ENCODE results near the gene TRAF3. TPM values are rescaled to one million over a fixed set of nuclear protein-coding genes. Genes with fewer than 3 reads are reported as not detected.

Gene TRAF3
- total RNA-seq, 1 donor from 2014 or later = 16.7 TPM

GRCh38 chr14:102789349-102789748 lies 12.1 kb downstream of the TRAF3 start:
- H3K27ac Mint-ChIP-seq (ENCODE audit: unreplicated experiment) = no peak overlapping the region
- H3K36me3 Mint-ChIP-seq (ENCODE audit: unreplicated experiment) = peaks cover 5% of the 10 kb centered on the region
- TF ChIP-seq CTCF (IDR thresholded peaks at IDR 0.05; ENCODE audit: partially characterized antibody, unreplicated experiment) = no peak
- peaks cover 1% of the 10 kb centered on the region for H3K9me3 Mint-ChIP-seq (ENCODE audit: unreplicated experiment)
- no peak for DNase-seq
- peaks cover 11% of the 10 kb centered on the region for H3K4me1 Mint-ChIP-seq (ENCODE audit: low read depth, unreplicated experiment)
- H3K4me3 Mint-ChIP-seq (ENCODE audit: unreplicated experiment) = no peak overlapping the region
- H3K27me3 Mint-ChIP-seq (ENCODE audit: unreplicated experiment) = no peaks in the 10 kb centered on the region

DNA sequence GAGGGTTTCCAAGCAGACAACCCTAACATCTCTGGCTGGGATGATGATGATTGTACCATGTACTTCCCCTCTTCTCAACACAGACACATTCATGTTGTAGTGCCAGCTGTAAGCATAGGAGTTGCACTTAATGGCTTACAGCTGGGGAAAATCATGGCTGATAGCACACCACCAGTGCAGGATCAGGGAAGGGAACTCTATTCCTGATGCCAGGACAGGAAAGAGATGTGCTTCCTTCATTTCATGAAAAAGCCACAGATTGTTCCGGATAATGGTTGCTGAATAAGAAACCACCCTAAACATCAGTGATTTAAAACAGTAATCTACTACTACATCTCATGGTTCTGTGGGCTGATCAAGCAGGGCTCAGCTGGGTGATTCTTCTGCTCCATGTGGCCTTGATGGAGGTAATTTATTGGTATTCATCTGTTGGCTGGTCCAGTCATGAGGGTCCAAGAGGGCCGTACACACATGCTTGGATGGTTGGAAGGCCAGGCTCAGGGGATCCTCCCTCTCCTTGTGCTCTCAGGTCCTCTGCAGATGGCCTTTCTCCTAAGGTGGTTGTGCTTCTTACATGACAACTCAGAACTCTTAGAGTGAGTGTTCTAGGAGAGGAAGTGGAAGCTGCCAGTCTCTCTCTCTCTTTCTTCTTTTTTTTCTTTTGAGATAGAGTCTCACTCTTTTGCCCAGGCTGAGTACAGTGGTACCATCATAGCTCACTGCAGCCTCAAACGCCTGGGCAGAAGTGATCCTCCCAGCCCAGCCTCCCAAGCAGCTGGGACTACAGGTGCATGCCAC lies 16.5 kb downstream of the TRAF3 start:
- Mint-ChIP-seq H3K36me3 (ENCODE audit: unreplicated experiment) (peaks cover 5% of the 10 kb centered on the region), H3K27me3 (ENCODE audit: unreplicated experiment) (peaks cover 4% of the 10 kb centered on the region), H3K9me3 (ENCODE audit: unreplicated experiment) (no peaks in the 10 kb centered on the region), H3K27ac (ENCODE audit: unreplicated experiment) (no peak overlapping the region), H3K4me3 (ENCODE audit: unreplicated experiment) (no peak overlapping the region), H3K4me1 (ENCODE audit: low read depth, unreplicated experiment) (peaks cover 6% of the 10 kb centered on the region)
- DNase-seq = no peak
- no peak for TF ChIP-seq CTCF (IDR thresholded peaks at IDR 0.05; ENCODE audit: partially characterized antibody, unreplicated experiment)

DNA sequence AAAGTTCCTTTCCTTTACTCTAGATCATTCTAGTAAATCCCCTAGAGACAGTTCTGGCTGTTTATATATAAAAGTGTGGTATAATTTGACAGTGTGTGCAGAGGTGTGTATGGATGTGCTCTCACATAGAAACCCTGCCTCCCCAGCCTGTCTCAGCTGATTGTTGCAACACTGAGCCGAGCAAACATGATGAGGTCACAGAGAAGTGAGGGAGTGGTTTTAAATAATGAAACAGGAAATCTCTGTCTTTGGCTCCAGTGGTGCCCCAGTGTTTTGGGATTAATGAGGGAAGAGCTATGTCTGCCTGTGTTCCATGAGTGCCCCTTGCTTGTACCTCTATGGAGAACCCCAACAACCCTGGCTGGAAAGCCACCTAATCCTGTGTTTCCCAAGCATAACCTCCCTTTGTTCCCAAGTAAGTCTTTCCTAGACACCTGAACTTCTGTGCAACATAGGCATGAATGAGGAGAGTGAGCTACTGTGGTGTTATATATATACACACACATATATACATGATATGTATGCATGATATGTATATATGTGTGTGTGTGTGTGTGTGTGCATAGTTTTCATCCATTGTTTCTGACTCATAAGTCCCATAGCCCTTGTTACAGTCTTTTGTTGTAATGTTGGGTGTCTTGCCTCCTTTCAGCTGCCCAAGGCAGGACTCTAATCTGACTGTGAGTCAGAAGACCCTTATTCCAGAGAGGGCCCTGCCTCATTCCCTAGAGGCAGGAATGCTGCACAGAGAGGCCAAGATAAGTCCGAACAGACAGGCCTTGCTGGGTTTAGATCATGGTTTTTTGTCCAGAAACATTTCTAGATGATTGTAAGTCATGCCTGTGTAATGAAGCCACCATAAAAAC lies 18.0 kb downstream of the TRAF3 start:
- DNase-seq = no peak
- H3K4me3 Mint-ChIP-seq (ENCODE audit: unreplicated experiment) = no peak overlapping the region
- peak overlapping the region; percentile 62 for H3K27ac Mint-ChIP-seq (ENCODE audit: unreplicated experiment)
- no peak for TF ChIP-seq CTCF (IDR thresholded peaks at IDR 0.05; ENCODE audit: partially characterized antibody, unreplicated experiment)
- peaks cover 4% of the 10 kb centered on the region for H3K27me3 Mint-ChIP-seq (ENCODE audit: unreplicated experiment)
- H3K36me3 Mint-ChIP-seq (ENCODE audit: unreplicated experiment) = peaks cover 5% of the 10 kb centered on the region
- no peaks in the 10 kb centered on the region for H3K9me3 Mint-ChIP-seq (ENCODE audit: unreplicated experiment)
- peaks cover 4% of the 10 kb centered on the region for H3K4me1 Mint-ChIP-seq (ENCODE audit: low read depth, unreplicated experiment)

DNA sequence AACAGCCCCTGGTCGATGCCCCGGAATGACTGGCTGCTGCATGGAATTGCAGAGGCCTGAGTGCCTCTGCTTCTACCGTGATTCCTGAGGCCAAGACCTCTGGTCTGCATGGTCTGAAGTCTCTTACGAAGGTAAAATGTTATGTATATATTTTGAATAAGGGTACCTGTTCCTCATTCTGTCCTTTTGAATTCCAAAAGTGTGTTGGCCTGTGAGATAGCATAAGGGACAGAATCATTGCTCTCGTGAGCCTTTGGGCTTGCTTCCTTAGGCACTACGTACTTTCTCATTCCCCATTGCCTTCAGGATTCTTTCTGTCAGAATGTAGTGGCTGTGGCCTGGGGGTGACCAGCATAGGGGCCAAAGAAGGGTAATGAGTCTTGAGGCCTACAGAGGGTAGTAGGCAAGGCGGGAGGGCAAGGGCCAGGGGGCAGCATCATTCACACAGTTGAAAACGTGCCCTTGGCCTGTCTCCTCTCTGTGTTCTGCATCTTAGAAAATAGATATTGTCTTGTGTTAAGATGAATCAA lies 19.5 kb downstream of the TRAF3 start:
- Mint-ChIP-seq H3K4me3 (ENCODE audit: unreplicated experiment) (no peak overlapping the region), H3K4me1 (ENCODE audit: low read depth, unreplicated experiment) (peaks cover 4% of the 10 kb centered on the region), H3K36me3 (ENCODE audit: unreplicated experiment) (no peaks in the 10 kb centered on the region), H3K27me3 (ENCODE audit: unreplicated experiment) (peaks cover 4% of the 10 kb centered on the region), H3K9me3 (ENCODE audit: unreplicated experiment) (no peaks in the 10 kb centered on the region), H3K27ac (ENCODE audit: unreplicated experiment) (no peak overlapping the region)
- no peak for TF ChIP-seq CTCF (IDR thresholded peaks at IDR 0.05; ENCODE audit: partially characterized antibody, unreplicated experiment)
- DNase-seq = no peak
